ENCODE data around the gene TRPV5. TPM values are rescaled to one million over a fixed set of nuclear protein-coding genes. Genes with fewer than 3 reads are reported as not detected.

Gene TRPV5
- total and polyA plus RNA-seq, 2 of the 8 experiments (the other 6 are each of a cell fraction or from before 2014, with no cell fraction given): 0.03 TPM; not detected in 1

GRCh38 chr7:142865766-142866165 lies 67.8 kb downstream of the TRPV5 start (continued):
- TF ChIP-seq EZH2 (IDR thresholded peaks at IDR 0.05; ENCODE audit: low read depth, low read length, severe bottlenecking) (no peak), KDM4A (IDR thresholded peaks at IDR 0.05; ENCODE audit: low read depth, low read length, severe bottlenecking) (no peak), SIN3A (conservative IDR thresholded peaks at IDR 0.05 in 1 of 2, IDR thresholded peaks at IDR 0.05 in 1 of 2; ENCODE audit: low read depth in 1 of 2, low read length in 2 of 2) (no peak), CEBPB (IDR thresholded peaks at IDR 0.05; ENCODE audit: low read depth, low read length) (no peak), EGR1 (IDR thresholded peaks at IDR 0.05; ENCODE audit: borderline replicate concordance, low read depth, low read length) (no peak), RNF2 (IDR thresholded peaks at IDR 0.05; ENCODE audit: borderline replicate concordance, low read depth, low read length, missing control alignments, poor library complexity, severe bottlenecking) (no peak)

All from H1 (cell line).